Ishikawa (cell line): ENCODE measurements around the gene CCL23.

Source experiments
- CEBPB ChIP-seq: IDR thresholded peaks from 2 replicates; pipeline ENCODE4 v1.6.1; 2012
- CREB1 ChIP-seq: IDR thresholded peaks from 2 replicates; pipeline ENCODE4 v1.6.1; 2012; ENCODE audit warnings: low read depth
- EGR1 ChIP-seq: IDR thresholded peaks from 2 replicates; pipeline ENCODE4 v1.6.1; 2012
- EP300 ChIP-seq: IDR thresholded peaks from 2 replicates; pipeline ENCODE4 v1.6.1; 2012; ENCODE audit warnings: borderline replicate concordance
- FOXM1 ChIP-seq: IDR thresholded peaks from 2 replicates; pipeline ENCODE4 v1.6.1; 2012; ENCODE audit warnings: low read depth, borderline replicate concordance
- NFIC ChIP-seq: IDR thresholded peaks from 2 replicates; pipeline ENCODE4 v1.6.1; 2012
- RAD21 ChIP-seq: IDR thresholded peaks from 2 replicates; pipeline ENCODE4 v1.6.1; 2012; ENCODE audit warnings: low read depth
- TAF1 ChIP-seq: IDR thresholded peaks from 2 replicates; pipeline ENCODE4 v1.6.1; 2012; ENCODE audit warnings: low read depth, mild to moderate bottlenecking
- TCF12 ChIP-seq: IDR thresholded peaks from 2 replicates; pipeline ENCODE4 v1.6.1; 2012; ENCODE audit warnings: low read depth
- TEAD4 ChIP-seq: IDR thresholded peaks from 2 replicates; pipeline ENCODE4 v1.6.1; 2012
- YY1 ChIP-seq: IDR thresholded peaks from 2 replicates; pipeline ENCODE4 v1.6.1; 2012; ENCODE audit warnings: low read depth
- ZBTB7A ChIP-seq: IDR thresholded peaks from 2 replicates; pipeline ENCODE4 v1.6.1; 2012; ENCODE audit warnings: low read depth
- TF ChIP-seq, protein P1 (sequence below): IDR thresholded peaks from 2 replicates; pipeline ENCODE4 v1.6.1; 2012
- TF ChIP-seq, protein P2 (sequence below): IDR thresholded peaks from 2 replicates; pipeline ENCODE4 v1.6.1; 2012
- TF ChIP-seq, protein P3 (sequence below): IDR thresholded peaks from 2 replicates; pipeline ENCODE4 v1.6.1; 2012; ENCODE audit warnings: low read depth, mild to moderate bottlenecking

Gene CCL23

DNA sequence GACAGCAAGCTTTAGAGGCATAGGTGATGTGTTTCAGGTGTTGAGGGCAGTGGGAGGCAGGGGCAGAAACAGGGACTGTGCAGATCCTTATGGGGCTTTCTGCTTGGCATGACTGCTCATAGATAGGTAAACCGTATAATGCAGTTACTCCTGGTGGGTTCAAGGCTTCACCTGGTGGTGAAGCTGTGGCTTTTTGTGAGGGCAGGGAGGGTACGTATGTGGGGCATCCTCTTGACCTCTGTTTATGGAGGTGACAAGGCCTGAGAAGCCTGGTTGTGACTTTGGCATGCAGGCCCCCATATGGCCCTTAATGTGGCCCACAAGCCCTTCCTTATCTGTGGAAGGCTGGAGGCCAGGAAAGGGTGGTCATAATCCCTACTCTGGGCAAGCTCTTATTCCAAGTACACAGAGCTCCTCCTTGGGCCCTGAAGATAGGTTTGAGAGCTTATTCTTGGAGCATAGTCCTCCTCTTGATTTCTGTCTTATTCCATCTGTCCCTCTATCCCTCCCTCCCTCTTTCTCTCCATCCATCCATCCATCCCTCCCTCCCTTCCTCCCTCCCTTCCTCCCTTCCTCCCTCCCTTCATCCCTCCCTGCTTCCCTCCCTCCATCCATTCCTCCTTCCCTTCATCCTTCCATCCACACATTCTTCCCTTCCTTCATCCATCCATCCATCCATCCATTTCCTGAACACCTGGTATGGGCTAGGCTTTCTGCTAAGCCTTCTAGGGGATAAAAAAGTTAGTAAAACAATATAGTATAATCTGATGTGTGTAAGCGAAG, 35.2 kb downstream of the CCL23 start:
- TF ChIP-seq, protein P1, sequence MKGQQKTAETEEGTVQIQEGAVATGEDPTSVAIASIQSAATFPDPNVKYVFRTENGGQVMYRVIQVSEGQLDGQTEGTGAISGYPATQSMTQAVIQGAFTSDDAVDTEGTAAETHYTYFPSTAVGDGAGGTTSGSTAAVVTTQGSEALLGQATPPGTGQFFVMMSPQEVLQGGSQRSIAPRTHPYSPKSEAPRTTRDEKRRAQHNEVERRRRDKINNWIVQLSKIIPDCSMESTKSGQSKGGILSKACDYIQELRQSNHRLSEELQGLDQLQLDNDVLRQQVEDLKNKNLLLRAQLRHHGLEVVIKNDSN = no peak
- no peak for TF ChIP-seq RAD21
- no peak for TF ChIP-seq CEBPB
- TF ChIP-seq, protein P2, sequence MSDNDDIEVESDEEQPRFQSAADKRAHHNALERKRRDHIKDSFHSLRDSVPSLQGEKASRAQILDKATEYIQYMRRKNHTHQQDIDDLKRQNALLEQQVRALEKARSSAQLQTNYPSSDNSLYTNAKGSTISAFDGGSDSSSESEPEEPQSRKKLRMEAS = no peak
- TF ChIP-seq CREB1 = no peak
- no peak for TF ChIP-seq EGR1
- no peak for TF ChIP-seq YY1
- TF ChIP-seq TAF1 = no peak
- TF ChIP-seq, protein P3, sequence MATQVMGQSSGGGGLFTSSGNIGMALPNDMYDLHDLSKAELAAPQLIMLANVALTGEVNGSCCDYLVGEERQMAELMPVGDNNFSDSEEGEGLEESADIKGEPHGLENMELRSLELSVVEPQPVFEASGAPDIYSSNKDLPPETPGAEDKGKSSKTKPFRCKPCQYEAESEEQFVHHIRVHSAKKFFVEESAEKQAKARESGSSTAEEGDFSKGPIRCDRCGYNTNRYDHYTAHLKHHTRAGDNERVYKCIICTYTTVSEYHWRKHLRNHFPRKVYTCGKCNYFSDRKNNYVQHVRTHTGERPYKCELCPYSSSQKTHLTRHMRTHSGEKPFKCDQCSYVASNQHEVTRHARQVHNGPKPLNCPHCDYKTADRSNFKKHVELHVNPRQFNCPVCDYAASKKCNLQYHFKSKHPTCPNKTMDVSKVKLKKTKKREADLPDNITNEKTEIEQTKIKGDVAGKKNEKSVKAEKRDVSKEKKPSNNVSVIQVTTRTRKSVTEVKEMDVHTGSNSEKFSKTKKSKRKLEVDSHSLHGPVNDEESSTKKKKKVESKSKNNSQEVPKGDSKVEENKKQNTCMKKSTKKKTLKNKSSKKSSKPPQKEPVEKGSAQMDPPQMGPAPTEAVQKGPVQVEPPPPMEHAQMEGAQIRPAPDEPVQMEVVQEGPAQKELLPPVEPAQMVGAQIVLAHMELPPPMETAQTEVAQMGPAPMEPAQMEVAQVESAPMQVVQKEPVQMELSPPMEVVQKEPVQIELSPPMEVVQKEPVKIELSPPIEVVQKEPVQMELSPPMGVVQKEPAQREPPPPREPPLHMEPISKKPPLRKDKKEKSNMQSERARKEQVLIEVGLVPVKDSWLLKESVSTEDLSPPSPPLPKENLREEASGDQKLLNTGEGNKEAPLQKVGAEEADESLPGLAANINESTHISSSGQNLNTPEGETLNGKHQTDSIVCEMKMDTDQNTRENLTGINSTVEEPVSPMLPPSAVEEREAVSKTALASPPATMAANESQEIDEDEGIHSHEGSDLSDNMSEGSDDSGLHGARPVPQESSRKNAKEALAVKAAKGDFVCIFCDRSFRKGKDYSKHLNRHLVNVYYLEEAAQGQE = no peak

DNA sequence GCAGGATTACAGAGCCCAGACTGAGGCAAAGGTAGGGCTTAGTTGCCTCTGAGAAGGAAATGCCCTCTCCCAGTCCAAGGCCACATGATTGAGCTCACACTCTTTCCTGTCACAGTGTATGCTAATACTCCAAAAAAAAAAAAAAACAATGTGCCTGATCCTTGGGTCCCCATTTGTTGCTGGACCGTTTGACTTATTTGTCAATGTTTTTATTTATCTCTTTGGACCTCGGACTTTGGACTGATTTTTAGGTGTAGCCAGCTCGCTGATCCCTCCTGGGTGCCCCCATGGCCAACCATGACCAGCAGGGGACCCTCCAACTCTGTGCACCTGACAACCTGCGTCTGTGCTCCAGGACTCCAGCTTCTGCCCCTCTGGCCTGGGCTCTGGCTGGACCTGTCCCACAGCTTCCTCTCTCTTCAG, 35.9 kb downstream of the CCL23 start:
- TF ChIP-seq EP300 (no peak), FOXM1 (no peak), TAF1 (no peak), RAD21 (no peak; the same call in 1 of the 2 replicates), TCF12 (no peak)
- TF ChIP-seq, protein P1 = no peak

DNA sequence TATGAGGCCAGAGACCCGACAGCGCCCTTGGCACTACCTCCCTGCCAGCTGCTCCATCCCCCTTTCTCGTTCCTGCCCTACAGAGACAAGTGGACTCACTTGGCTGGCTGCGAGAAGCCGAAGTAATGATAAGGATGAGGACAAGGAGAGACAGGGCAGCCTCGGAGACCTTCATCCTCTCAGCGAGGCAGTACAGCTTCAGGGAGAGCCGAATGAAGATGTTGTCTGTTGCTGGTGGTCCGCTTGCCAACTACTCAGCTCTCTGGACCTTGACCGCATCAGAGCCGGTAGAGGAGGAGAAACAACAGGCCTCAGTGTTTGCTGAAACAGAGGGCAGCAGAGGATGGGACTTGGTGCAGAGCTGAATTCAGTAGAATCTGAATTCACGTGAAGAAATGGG, 36.5 kb downstream of the CCL23 start, which contains the start of gene CCL16:
CCL16 (minus strand) TSS at position 252 of the 400 bp plus-strand sequence; CDS start at position 175, 77 bp downstream.
- TF ChIP-seq, protein P2 = no peak
- TF ChIP-seq RAD21 (no peak), FOXM1 (no peak), EGR1 (no peak), NFIC (no peak), ZBTB7A (no peak), TAF1 (no peak), CEBPB (no peak), TEAD4 (no peak), YY1 (no peak), EP300 (no peak), TCF12 (no peak), CREB1 (no peak)
- TF ChIP-seq, protein P3 = no peak
- TF ChIP-seq, protein P1 = no peak

DNA sequence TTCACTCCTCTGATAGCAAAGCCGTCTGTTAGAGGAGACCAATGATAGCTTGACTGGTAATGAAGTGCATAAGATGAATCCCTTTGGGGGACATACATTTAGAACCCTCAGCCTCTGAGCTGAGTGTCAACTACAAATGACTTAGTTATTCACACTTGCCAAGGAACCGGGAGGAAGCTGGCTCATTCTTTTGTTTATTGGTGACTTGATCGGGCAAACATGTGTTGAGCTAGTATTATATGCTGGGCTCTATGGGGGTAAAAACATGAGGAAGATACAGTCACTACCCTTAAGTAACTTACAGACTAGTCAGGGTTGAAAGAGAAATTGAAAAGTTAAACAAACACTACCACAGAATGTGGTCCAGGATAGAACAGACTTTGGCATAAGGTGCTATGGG, 39.4 kb downstream of the CCL23 start:
- TF ChIP-seq, protein P3 = no peak
- TF ChIP-seq EGR1 (no peak), CREB1 (no peak), CEBPB (no peak), ZBTB7A (no peak), TEAD4 (no peak), FOXM1 (no peak), NFIC (no peak), EP300 (no peak), TAF1 (no peak), YY1 (no peak), RAD21 (no peak), TCF12 (no peak)
- TF ChIP-seq, protein P1 = no peak
- TF ChIP-seq, protein P2 = no peak
